ENCODE data around the gene TRAF7.

DNA sequence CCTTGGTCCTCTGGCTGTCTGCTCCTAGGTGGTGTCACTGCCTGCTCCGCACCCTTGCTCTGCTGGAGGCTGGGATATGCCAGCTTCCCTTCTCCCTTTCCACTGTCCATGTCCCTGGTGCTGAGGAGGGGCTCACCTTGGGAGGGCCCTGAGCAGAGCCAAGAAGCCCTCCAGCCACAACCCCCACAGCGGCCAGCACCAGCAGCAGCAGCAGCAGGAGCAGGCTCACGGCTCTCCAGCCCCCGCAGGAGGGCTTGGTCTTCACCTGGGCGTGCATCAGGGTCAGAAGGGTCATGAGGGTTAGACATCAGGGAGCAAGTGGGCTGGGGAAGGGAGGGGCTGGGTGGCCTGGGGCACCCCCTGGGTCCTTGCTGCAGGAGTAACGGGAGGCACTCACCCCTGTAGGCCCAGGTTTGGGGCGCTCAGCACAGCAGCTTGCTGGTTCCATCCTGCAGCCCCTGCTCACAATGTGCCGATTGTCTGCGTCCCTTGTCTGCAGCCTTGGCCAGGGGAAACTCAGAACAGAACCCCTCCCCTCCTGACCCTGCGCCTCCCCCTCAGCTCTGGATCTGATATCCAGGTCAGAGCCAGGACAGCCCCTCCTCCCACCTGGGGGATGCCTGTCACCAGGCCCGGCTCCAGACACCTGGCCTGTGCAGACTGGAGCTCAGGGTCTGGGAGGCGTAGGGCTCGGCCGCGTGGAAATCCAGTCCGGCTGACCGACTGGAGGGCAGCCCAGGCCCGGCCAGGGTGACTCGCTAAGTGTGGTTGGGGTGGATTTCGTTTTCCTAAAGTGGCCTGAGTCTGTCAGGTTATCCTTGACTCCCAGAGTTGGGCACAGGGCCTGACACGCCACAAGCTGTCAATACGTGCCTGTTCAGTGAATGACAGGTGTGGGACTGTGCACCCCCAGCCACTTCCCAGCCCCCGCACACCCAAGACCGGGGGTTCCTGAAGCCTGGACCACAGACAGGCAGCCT is 55.1 kb downstream of the TRAF7 start, which contains the start of gene BRICD5:
- TF ChIP-seq, protein P1, sequence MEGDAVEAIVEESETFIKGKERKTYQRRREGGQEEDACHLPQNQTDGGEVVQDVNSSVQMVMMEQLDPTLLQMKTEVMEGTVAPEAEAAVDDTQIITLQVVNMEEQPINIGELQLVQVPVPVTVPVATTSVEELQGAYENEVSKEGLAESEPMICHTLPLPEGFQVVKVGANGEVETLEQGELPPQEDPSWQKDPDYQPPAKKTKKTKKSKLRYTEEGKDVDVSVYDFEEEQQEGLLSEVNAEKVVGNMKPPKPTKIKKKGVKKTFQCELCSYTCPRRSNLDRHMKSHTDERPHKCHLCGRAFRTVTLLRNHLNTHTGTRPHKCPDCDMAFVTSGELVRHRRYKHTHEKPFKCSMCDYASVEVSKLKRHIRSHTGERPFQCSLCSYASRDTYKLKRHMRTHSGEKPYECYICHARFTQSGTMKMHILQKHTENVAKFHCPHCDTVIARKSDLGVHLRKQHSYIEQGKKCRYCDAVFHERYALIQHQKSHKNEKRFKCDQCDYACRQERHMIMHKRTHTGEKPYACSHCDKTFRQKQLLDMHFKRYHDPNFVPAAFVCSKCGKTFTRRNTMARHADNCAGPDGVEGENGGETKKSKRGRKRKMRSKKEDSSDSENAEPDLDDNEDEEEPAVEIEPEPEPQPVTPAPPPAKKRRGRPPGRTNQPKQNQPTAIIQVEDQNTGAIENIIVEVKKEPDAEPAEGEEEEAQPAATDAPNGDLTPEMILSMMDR (IDR thresholded peaks at IDR 0.05): no peak
- no peak for TF ChIP-seq POLR2A (IDR thresholded peaks at IDR 0.05)
